ENCODE measurements around the gene IL24.

IL24 gene

GRCh38 chr1:206947255-206947654 lies 50.0 kb downstream of the IL24 start:
- no peak for DNase-seq (ENCODE audit: low spot score)
- peaks cover 0 to 17% (median 0%) of the 10 kb centered on the region in 3 experiments for H3K27me3 ChIP-seq (ENCODE audit: control insufficient read depth in 3 of 3, insufficient read depth in 3 of 3, low read depth in 1 of 3, low read length in 3 of 3)
- WGBS, 2 donors (ENCODE audit: extremely low coverage in 2 of 2, insufficient read length in 2 of 2, insufficient replicate concordance in 1 of 2), result no CpG with 5 or more reads among the region's 3 CpGs

DNA sequence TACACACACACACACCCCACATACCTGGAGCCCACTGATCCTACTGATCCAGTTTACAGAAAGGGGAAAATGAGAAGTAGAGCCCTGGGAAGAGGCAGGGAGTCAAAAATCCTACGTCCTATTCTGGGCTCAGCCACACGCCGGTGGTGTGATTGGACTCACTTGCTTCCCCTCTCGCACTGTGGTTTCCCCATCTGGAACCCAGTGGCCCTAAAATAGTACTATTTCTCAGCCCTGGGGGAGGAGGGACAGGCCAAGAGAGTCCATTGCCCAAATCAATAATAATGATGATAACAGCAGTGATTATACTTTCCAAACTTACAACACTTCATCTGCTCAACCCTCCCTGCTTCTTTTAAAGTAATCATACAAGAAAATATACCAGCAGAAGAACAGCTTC lies 52.0 kb downstream of the IL24 start:
- Histone ChIP-seq H3K14ac (ENCODE audit: low read length) (no peak overlapping the region), H2BK120ac (ENCODE audit: low read depth, low read length) (no peak overlapping the region), H3K9me3 (replicated peaks in 1 of 2; ENCODE audit: control insufficient read depth in 2 of 2, insufficient read depth in 1 of 2, low read depth in 1 of 2, low read length in 2 of 2) (no peaks in the 10 kb centered on the region), H2BK12ac (ENCODE audit: low read length) (no peak overlapping the region), H3K4me2 (ENCODE audit: insufficient read depth, low read length, poor library complexity, severe bottlenecking) (no peak overlapping the region), H3K27me3 (ENCODE audit: control insufficient read depth in 3 of 3, insufficient read depth in 3 of 3, low read depth in 1 of 3, low read length in 3 of 3) (peaks cover 0 to 14% (median 0%) of the 10 kb centered on the region in 3 experiments), H3K18ac (ENCODE audit: low read length) (no peak overlapping the region), H2AFZ (ENCODE audit: low read length) (no peak overlapping the region), H3K27ac (replicated peaks; ENCODE audit: low read length) (no peak overlapping the region), H3K9ac (ENCODE audit: low read depth, low read length, poor library complexity) (no peak overlapping the region), H3K79me1 (ENCODE audit: low read depth, low read length) (no peaks in the 10 kb centered on the region), H2BK5ac (ENCODE audit: low read length) (no peak overlapping the region), H4K8ac (ENCODE audit: low read depth, low read length) (no peak overlapping the region), H3K4me1 (ENCODE audit: control insufficient read depth in 2 of 2, insufficient read depth in 1 of 2, low read depth in 1 of 2, low read length in 2 of 2) (no peaks in the 10 kb centered on the region), H4K91ac (ENCODE audit: low read depth, low read length, poor library complexity) (no peak overlapping the region), H3K4ac (ENCODE audit: low read length) (no peak overlapping the region), H3K4me3 (ENCODE audit: low read length in 2 of 2) (no peak overlapping the region), H3K23ac (ENCODE audit: low read depth, low read length, poor library complexity) (no peak overlapping the region), H2AK5ac (ENCODE audit: low read depth, low read length) (no peak overlapping the region), H3K36me3 (replicated peaks in 1 of 2; ENCODE audit: control insufficient read depth in 2 of 2, insufficient read depth in 2 of 2, low read length in 2 of 2) (no peaks in the 10 kb centered on the region), H2BK15ac (ENCODE audit: low read length) (no peak overlapping the region)
- no CpG with 5 or more reads among the region's 4 CpGs for WGBS, 2 donors (ENCODE audit: extremely low coverage in 2 of 2, insufficient read length in 2 of 2, insufficient replicate concordance in 1 of 2)
- no peak for DNase-seq (ENCODE audit: low spot score)

More at GRCh38 chr1:206947255-206947654, 50.0 kb downstream of the IL24 start:
- Histone ChIP-seq H2AK5ac (ENCODE audit: low read depth, low read length) (no peak overlapping the region), H2BK15ac (ENCODE audit: low read length) (no peak overlapping the region), H3K14ac (ENCODE audit: low read length) (no peak overlapping the region), H2AFZ (ENCODE audit: low read length) (no peak overlapping the region), H3K4me2 (ENCODE audit: insufficient read depth, low read length, poor library complexity, severe bottlenecking) (no peak overlapping the region), H3K36me3 (replicated peaks in 1 of 2; ENCODE audit: control insufficient read depth in 2 of 2, insufficient read depth in 2 of 2, low read length in 2 of 2) (no peaks in the 10 kb centered on the region), H2BK120ac (ENCODE audit: low read depth, low read length) (no peak overlapping the region), H3K4me1 (ENCODE audit: control insufficient read depth in 2 of 2, insufficient read depth in 1 of 2, low read depth in 1 of 2, low read length in 2 of 2) (no peaks in the 10 kb centered on the region), H4K91ac (ENCODE audit: low read depth, low read length, poor library complexity) (no peak overlapping the region), H4K8ac (ENCODE audit: low read depth, low read length) (no peak overlapping the region), H3K23ac (ENCODE audit: low read depth, low read length, poor library complexity) (no peak overlapping the region), H3K4me3 (ENCODE audit: low read length in 2 of 2) (no peak overlapping the region), H3K9ac (ENCODE audit: low read depth, low read length, poor library complexity) (no peak overlapping the region), H2BK5ac (ENCODE audit: low read length) (no peak overlapping the region), H3K4ac (ENCODE audit: low read length) (no peak overlapping the region), H3K79me1 (ENCODE audit: low read depth, low read length) (no peaks in the 10 kb centered on the region), H3K18ac (ENCODE audit: low read length) (no peak overlapping the region), H3K27ac (replicated peaks; ENCODE audit: low read length) (no peak overlapping the region), H2BK12ac (ENCODE audit: low read length) (no peak overlapping the region), H3K9me3 (replicated peaks in 1 of 2; ENCODE audit: control insufficient read depth in 2 of 2, insufficient read depth in 1 of 2, low read depth in 1 of 2, low read length in 2 of 2) (peaks cover 0 to 2% of the 10 kb centered on the region in 2 donors)

- Histone ChIP-seq H3K9ac (ENCODE audit: low read depth, low read length, poor library complexity) (no peak overlapping the region), H3K23ac (ENCODE audit: low read depth, low read length, poor library complexity) (no peak overlapping the region), H2BK12ac (ENCODE audit: low read length) (no peak overlapping the region), H2BK15ac (ENCODE audit: low read length) (no peak overlapping the region), H4K8ac (ENCODE audit: low read depth, low read length) (no peak overlapping the region), H3K4me3 (ENCODE audit: low read length in 2 of 2) (no peak overlapping the region), H3K4me2 (ENCODE audit: insufficient read depth, low read length, poor library complexity, severe bottlenecking) (no peak overlapping the region), H2AK5ac (ENCODE audit: low read depth, low read length) (no peak overlapping the region), H2BK5ac (ENCODE audit: low read length) (no peak overlapping the region), H3K9me3 (replicated peaks in 1 of 2; ENCODE audit: control insufficient read depth in 2 of 2, insufficient read depth in 1 of 2, low read depth in 1 of 2, low read length in 2 of 2) (no peaks in the 10 kb centered on the region), H3K27me3 (ENCODE audit: control insufficient read depth in 3 of 3, insufficient read depth in 3 of 3, low read depth in 1 of 3, low read length in 3 of 3) (peaks cover 0 to 16% (median 0%) of the 10 kb centered on the region in 3 experiments), H3K4ac (ENCODE audit: low read length) (no peak overlapping the region), H3K4me1 (ENCODE audit: control insufficient read depth in 2 of 2, insufficient read depth in 1 of 2, low read depth in 1 of 2, low read length in 2 of 2) (no peaks in the 10 kb centered on the region), H3K36me3 (replicated peaks in 1 of 2; ENCODE audit: control insufficient read depth in 2 of 2, insufficient read depth in 2 of 2, low read length in 2 of 2) (no peaks in the 10 kb centered on the region), H3K79me1 (ENCODE audit: low read depth, low read length) (no peaks in the 10 kb centered on the region), H3K18ac (ENCODE audit: low read length) (no peak overlapping the region), H2AFZ (ENCODE audit: low read length) (no peak overlapping the region), H3K14ac (ENCODE audit: low read length) (no peak overlapping the region), H2BK120ac (ENCODE audit: low read depth, low read length) (no peak overlapping the region), H3K27ac (replicated peaks; ENCODE audit: low read length) (no peak overlapping the region), H4K91ac (ENCODE audit: low read depth, low read length, poor library complexity) (no peak overlapping the region)
- no CpG with 5 or more reads among the region's 5 CpGs for WGBS, 2 donors (ENCODE audit: extremely low coverage in 2 of 2, insufficient read length in 2 of 2, insufficient replicate concordance in 1 of 2)
- DNase-seq (ENCODE audit: low spot score), result no peak
These were observed 52.4 kb downstream of the IL24 start for GRCh38 chr1:206949641-206950040.

GRCh38 chr1:206951318-206952100 lies 54.3 kb downstream of the IL24 start:
- Histone ChIP-seq H3K27ac (replicated peaks; ENCODE audit: low read length) (no peak overlapping the region), H2BK12ac (ENCODE audit: low read length) (no peak overlapping the region), H2BK120ac (ENCODE audit: low read depth, low read length) (no peak overlapping the region), H3K9ac (ENCODE audit: low read depth, low read length, poor library complexity) (no peak overlapping the region), H3K23ac (ENCODE audit: low read depth, low read length, poor library complexity) (no peak overlapping the region), H3K4me3 (ENCODE audit: low read length in 2 of 2) (no peak overlapping the region), H4K8ac (ENCODE audit: low read depth, low read length) (no peak overlapping the region), H3K4me2 (ENCODE audit: insufficient read depth, low read length, poor library complexity, severe bottlenecking) (no peak overlapping the region), H2BK5ac (ENCODE audit: low read length) (no peak overlapping the region), H4K91ac (ENCODE audit: low read depth, low read length, poor library complexity) (no peak overlapping the region), H3K4me1 (ENCODE audit: control insufficient read depth in 2 of 2, insufficient read depth in 1 of 2, low read depth in 1 of 2, low read length in 2 of 2) (peaks cover 3 to 6% of the 10 kb centered on the region in 2 donors), H3K4ac (ENCODE audit: low read length) (no peak overlapping the region), H2BK15ac (ENCODE audit: low read length) (no peak overlapping the region), H2AFZ (ENCODE audit: low read length) (no peak overlapping the region), H3K27me3 (ENCODE audit: control insufficient read depth in 3 of 3, insufficient read depth in 3 of 3, low read depth in 1 of 3, low read length in 3 of 3) (peaks cover 0 to 21% (median 0%) of the 10 kb centered on the region in 3 experiments), H3K18ac (ENCODE audit: low read length) (no peak overlapping the region), H3K14ac (ENCODE audit: low read length) (no peak overlapping the region), H3K79me1 (ENCODE audit: low read depth, low read length) (no peaks in the 10 kb centered on the region), H3K9me3 (replicated peaks in 1 of 2; ENCODE audit: control insufficient read depth in 2 of 2, insufficient read depth in 1 of 2, low read depth in 1 of 2, low read length in 2 of 2) (no peaks in the 10 kb centered on the region), H2AK5ac (ENCODE audit: low read depth, low read length) (no peak overlapping the region), H3K36me3 (replicated peaks in 1 of 2; ENCODE audit: control insufficient read depth in 2 of 2, insufficient read depth in 2 of 2, low read length in 2 of 2) (no peaks in the 10 kb centered on the region)
- no peak for DNase-seq (ENCODE audit: low spot score)
- WGBS, 2 donors (ENCODE audit: extremely low coverage in 2 of 2, insufficient read length in 2 of 2, insufficient replicate concordance in 1 of 2), result no CpG with 5 or more reads among the region's 4 CpGs

All from neuronal stem cell (in vitro differentiated cells).